Astrocyte (in vitro differentiated cells and primary cell): Measurements from ENCODE around the gene DDX50. TPM values are rescaled to one million over a fixed set of nuclear protein-coding genes. Genes with fewer than 3 reads are reported as not detected.

Experiments used
- DNase-seq: peaks from one replicate; pipeline ENCODE4 v3.0.0-alpha.2; 2010; ENCODE audit warnings: low read depth
- FAIRE-seq: peaks from 2 replicates; lab custom pipeline; 2011; peaks lifted over from hg19 to GRCh38; lab: Jason Lieb, UNC
- H2AFZ ChIP-seq: 2 replicates; pipeline ENCODE4 v1.6.0; 2012; ENCODE audit warnings: low read depth, low read length, inconsistent platforms
- H3K27ac ChIP-seq: 2 replicates; pipeline ENCODE4 v1.5.1; 2011; ENCODE audit warnings: low read depth, low read length, inconsistent platforms
- H3K27me3 ChIP-seq: 2 replicates; pipeline ENCODE4 v1.6.0; 2011; ENCODE audit warnings: low read length, inconsistent platforms; ENCODE audit not compliant: insufficient read depth
- H3K36me3 ChIP-seq: 2 replicates; pipeline ENCODE4 v1.5.1; 2011; ENCODE audit warnings: low read length, inconsistent platforms; ENCODE audit not compliant: insufficient read depth
- H3K4me1 ChIP-seq: 2 replicates; pipeline ENCODE4 v1.5.1; 2011; ENCODE audit warnings: low read length, inconsistent platforms; ENCODE audit not compliant: insufficient read depth
- H3K4me2 ChIP-seq: 2 replicates; pipeline ENCODE4 v1.6.0; 2012; ENCODE audit warnings: low read length, inconsistent platforms
- H3K4me3 ChIP-seq: 2 replicates; pipeline ENCODE4 v1.5.1; 2011; ENCODE audit warnings: low read depth, mild to moderate bottlenecking, low read length, inconsistent platforms; ENCODE audit not compliant: insufficient read depth
- H3K79me2 ChIP-seq: 2 replicates; pipeline ENCODE4 v1.6.0; 2012; ENCODE audit warnings: mild to moderate bottlenecking, low read length, inconsistent platforms; ENCODE audit not compliant: insufficient read depth
- H3K9ac ChIP-seq: 2 replicates; pipeline ENCODE4 v1.6.0; 2012; ENCODE audit warnings: mild to moderate bottlenecking, low read length, inconsistent platforms
- H3K9me3 ChIP-seq: 2 replicates; pipeline ENCODE4 v1.5.1; 2012; ENCODE audit warnings: low read depth, mild to moderate bottlenecking, low read length, inconsistent platforms; ENCODE audit not compliant: insufficient read depth
- H4K20me1 ChIP-seq: 2 replicates; pipeline ENCODE4 v1.6.0; 2012; ENCODE audit warnings: low read length, inconsistent platforms; ENCODE audit not compliant: insufficient read depth
- H3K27ac Mint-ChIP-seq: one replicate; pipeline ENCODE4 v1.8.0; 2021; ENCODE audit warnings: mild to moderate bottlenecking, mixed read lengths; ENCODE audit not compliant: unreplicated experiment
- H3K27me3 Mint-ChIP-seq: one replicate; pipeline ENCODE4 v1.8.0; 2021; ENCODE audit warnings: low read depth, mixed read lengths; ENCODE audit not compliant: unreplicated experiment
- H3K36me3 Mint-ChIP-seq: one replicate; pipeline ENCODE4 v1.8.0; 2021; ENCODE audit warnings: low read depth, mixed read lengths; ENCODE audit not compliant: unreplicated experiment
- H3K4me1 Mint-ChIP-seq: one replicate; pipeline ENCODE4 v1.8.0; 2021; ENCODE audit warnings: low read depth, mixed read lengths; ENCODE audit not compliant: unreplicated experiment
- H3K4me3 Mint-ChIP-seq: one replicate; pipeline ENCODE4 v1.8.0; 2021; ENCODE audit warnings: mild to moderate bottlenecking, moderate library complexity, mixed read lengths; ENCODE audit not compliant: unreplicated experiment
- H3K9me3 Mint-ChIP-seq: one replicate; pipeline ENCODE4 v1.8.0; 2021; ENCODE audit warnings: mild to moderate bottlenecking, mixed read lengths; ENCODE audit not compliant: unreplicated experiment
- CTCF ChIP-seq: IDR thresholded peaks from 2 replicates; pipeline ENCODE4 v1.5.1; 2011; ENCODE audit warnings: low read depth, mild to moderate bottlenecking, inconsistent platforms, low read length, moderate library complexity; ENCODE audit not compliant: insufficient read depth
- EZH2 ChIP-seq: IDR thresholded peaks from 2 replicates; pipeline ENCODE4 v1.6.1; 2012; ENCODE audit warnings: mild to moderate bottlenecking, low read length, inconsistent platforms; ENCODE audit not compliant: insufficient read depth
- total RNA-seq: library from RNA; stranded (reverse); gene quantifications from 2 replicates; pipeline ENCODE4 v1.2.1, GENCODE V29; 2021

The DDX50 gene
- total RNA-seq, 1 donor from 2014 or later: 34.2 TPM

GRCh38 chr10:68871105-68871711, 29.9 kb upstream of the DDX50 start:
- Histone ChIP-seq H3K36me3 (no peaks in the 10 kb centered on the region), H3K79me2 (no peaks in the 10 kb centered on the region), H3K9ac (peak overlapping the region; percentile 23), H3K4me3 (no peak overlapping the region), H3K4me2 (peak overlapping the region; percentile 24), H4K20me1 (no peaks in the 10 kb centered on the region), H3K27ac (peak overlapping the region; percentile 63), H3K9me3 (no peaks in the 10 kb centered on the region), H3K27me3 (no peaks in the 10 kb centered on the region), H3K4me1 (peaks cover 13% of the 10 kb centered on the region), H2AFZ (no peak overlapping the region)
- H3K9me3 Mint-ChIP-seq: peaks cover 3% of the 10 kb centered on the region
- no peak overlapping the region for H3K4me3 Mint-ChIP-seq
- no peaks in the 10 kb centered on the region for H3K36me3 Mint-ChIP-seq
- peak overlapping the region; percentile 79 for H3K27ac Mint-ChIP-seq
- no peak for TF ChIP-seq CTCF
- TF ChIP-seq EZH2: no peak
- DNase-seq (peak; percentile 60), FAIRE-seq (no peak)
- H3K4me1 Mint-ChIP-seq: peaks cover 18% of the 10 kb centered on the region
- no peaks in the 10 kb centered on the region for H3K27me3 Mint-ChIP-seq

- Mint-ChIP-seq H3K27me3 (no peaks in the 10 kb centered on the region), H3K9me3 (peaks cover 3% of the 10 kb centered on the region), H3K4me3 (no peak overlapping the region), H3K4me1 (peaks cover 18% of the 10 kb centered on the region), H3K27ac (peak overlapping the region; percentile 79), H3K36me3 (no peaks in the 10 kb centered on the region)
- no peaks in the 10 kb centered on the region for H3K79me2 ChIP-seq
- peaks cover 13% of the 10 kb centered on the region for H3K4me1 ChIP-seq
- peak overlapping the region; percentile 48 for H3K27ac ChIP-seq
- no peak overlapping the region for H2AFZ ChIP-seq
- no peak overlapping the region for H3K4me3 ChIP-seq
- H3K27me3 ChIP-seq: peaks cover 1% of the 10 kb centered on the region
- no peaks in the 10 kb centered on the region for H4K20me1 ChIP-seq
- H3K36me3 ChIP-seq: no peaks in the 10 kb centered on the region
- H3K9ac ChIP-seq: no peak overlapping the region
- FAIRE-seq (no peak), DNase-seq (peak; percentile 94)
- H3K4me2 ChIP-seq: peak overlapping the region; percentile 24
- no peaks in the 10 kb centered on the region for H3K9me3 ChIP-seq
- TF ChIP-seq EZH2 (no peak), CTCF (no peak)
These were observed 29.3 kb upstream of the DDX50 start for GRCh38 chr10:68871731-68872342.
